Mesothelial cell of epicardium (in vitro differentiated cells): ENCODE data around the gene HOXC9. TPM values are rescaled to one million over a fixed set of nuclear protein-coding genes. Genes with fewer than 3 reads are reported as not detected.

ENCODE experiments used
- DNase-seq, 2 experiments: peaks; one replicate each; pipeline ENCODE4 v3.0.0; 2021; ENCODE audit warnings: low spot score in 2 of 2; ENCODE audit not compliant: unreplicated experiment in 2 of 2
- H3K27ac Mint-ChIP-seq: 2 replicates; pipeline ENCODE4 v1.8.0; 2021; ENCODE audit warnings: mixed read lengths
- H3K27me3 Mint-ChIP-seq: 2 replicates; pipeline ENCODE4 v1.8.0; 2021; ENCODE audit warnings: low read depth, mixed read lengths
- H3K36me3 Mint-ChIP-seq: 2 replicates; pipeline ENCODE4 v1.8.0; 2021; ENCODE audit warnings: mixed read lengths
- H3K4me1 Mint-ChIP-seq: 2 replicates; pipeline ENCODE4 v1.8.0; 2021; ENCODE audit warnings: mixed read lengths
- H3K4me3 Mint-ChIP-seq: 2 replicates; pipeline ENCODE4 v1.8.0; 2021; ENCODE audit warnings: mild to moderate bottlenecking, moderate library complexity, mixed read lengths
- H3K9me3 Mint-ChIP-seq: 2 replicates; pipeline ENCODE4 v1.8.0; 2021; ENCODE audit warnings: mixed read lengths
- total RNA-seq: library from RNA; stranded (reverse); gene quantifications from 3 replicates; pipeline ENCODE4 v1.2.1, GENCODE V29; 2021
- TF ChIP-seq, protein P1 (sequence below): fragments of 200-600 bp; sonication (generic); IDR thresholded peaks from one replicate; pipeline ENCODE4 v1.5.0; 2021; ENCODE audit warnings: antibody characterized with exemption; ENCODE audit not compliant: unreplicated experiment

Gene HOXC9
- total RNA-seq, 1 donor from 2014 or later, result 2.0 TPM

DNA sequence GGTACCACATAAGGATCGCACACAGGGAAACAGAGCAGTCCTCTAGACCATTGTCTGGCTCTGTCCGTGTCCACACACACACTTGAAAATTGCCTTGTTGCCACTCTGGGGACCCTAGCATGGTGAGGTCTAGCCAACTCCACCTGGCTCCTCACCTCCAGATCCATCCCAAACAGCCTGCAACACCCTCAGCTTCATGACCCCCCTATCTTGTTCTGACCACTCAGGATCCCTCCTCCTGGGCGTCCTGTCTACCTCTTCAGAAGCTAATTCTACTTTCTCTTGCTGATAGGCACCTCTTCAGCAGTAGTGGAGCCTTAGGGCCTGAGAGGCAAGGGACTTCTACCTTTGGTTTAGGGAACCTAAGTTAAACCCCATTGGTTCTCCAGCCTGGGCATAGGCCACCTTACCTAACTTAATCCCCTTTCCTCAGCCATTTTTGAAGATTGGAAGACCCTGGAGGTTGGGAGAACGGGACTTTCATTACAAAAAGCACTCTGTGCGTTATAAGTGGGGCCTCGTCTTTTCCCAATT is 32.2 kb downstream of the HOXC9 start:
- peak overlapping the region; percentile 98 for H3K27ac Mint-ChIP-seq
- TF ChIP-seq, protein P1, sequence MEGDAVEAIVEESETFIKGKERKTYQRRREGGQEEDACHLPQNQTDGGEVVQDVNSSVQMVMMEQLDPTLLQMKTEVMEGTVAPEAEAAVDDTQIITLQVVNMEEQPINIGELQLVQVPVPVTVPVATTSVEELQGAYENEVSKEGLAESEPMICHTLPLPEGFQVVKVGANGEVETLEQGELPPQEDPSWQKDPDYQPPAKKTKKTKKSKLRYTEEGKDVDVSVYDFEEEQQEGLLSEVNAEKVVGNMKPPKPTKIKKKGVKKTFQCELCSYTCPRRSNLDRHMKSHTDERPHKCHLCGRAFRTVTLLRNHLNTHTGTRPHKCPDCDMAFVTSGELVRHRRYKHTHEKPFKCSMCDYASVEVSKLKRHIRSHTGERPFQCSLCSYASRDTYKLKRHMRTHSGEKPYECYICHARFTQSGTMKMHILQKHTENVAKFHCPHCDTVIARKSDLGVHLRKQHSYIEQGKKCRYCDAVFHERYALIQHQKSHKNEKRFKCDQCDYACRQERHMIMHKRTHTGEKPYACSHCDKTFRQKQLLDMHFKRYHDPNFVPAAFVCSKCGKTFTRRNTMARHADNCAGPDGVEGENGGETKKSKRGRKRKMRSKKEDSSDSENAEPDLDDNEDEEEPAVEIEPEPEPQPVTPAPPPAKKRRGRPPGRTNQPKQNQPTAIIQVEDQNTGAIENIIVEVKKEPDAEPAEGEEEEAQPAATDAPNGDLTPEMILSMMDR, result no peak
- peaks cover 78% of the 10 kb centered on the region for H3K4me1 Mint-ChIP-seq
- H3K9me3 Mint-ChIP-seq, result no peaks in the 10 kb centered on the region
- H3K4me3 Mint-ChIP-seq, result peak overlapping the region; percentile 35
- H3K27me3 Mint-ChIP-seq, result peaks cover 33% of the 10 kb centered on the region
- DNase-seq, result no peak
- H3K36me3 Mint-ChIP-seq, result no peaks in the 10 kb centered on the region

DNA sequence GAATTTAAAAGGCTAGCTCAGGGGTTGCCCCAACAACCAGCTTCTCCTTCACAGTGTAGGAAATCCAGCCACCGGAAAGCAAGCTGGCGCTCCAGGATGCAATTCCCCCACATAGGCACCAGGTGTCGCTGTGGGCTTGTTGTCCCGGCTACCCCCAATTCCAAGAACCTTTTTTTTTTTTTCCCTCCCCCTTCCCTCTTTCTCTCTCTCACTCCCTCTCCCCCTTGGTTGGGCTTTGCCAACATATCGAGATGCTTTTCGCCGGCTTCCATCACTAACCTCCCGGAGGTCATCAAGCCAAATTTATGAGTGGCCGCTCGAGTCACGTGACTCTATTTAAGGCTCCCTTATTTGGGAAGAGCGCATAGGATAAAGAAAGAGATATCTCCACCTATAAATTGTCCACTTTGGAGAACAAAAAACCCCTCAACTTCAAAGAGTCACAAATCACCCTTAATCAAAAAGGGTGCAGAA is 32.7 kb downstream of the HOXC9 start, which contains the start of gene HOXC5:
TSS of gene HOXC5 (plus strand) at position 424 of the 474 bp plus-strand sequence. CDS start 73 bp downstream, outside the sequence.
- Mint-ChIP-seq H3K4me1 (peaks cover 78% of the 10 kb centered on the region), H3K4me3 (peak within 1 kb of the TSS; percentile 86), H3K9me3 (no peaks in the 10 kb centered on the region), H3K27ac (peak within 1 kb of the TSS; percentile 98), H3K36me3 (no peaks in the 10 kb centered on the region), H3K27me3 (peaks cover 28% of the 10 kb centered on the region)
- TF ChIP-seq, protein P1, result peak; percentile 99
- DNase-seq, result peak in 1 of 2 experiments; percentile 94

DNA sequence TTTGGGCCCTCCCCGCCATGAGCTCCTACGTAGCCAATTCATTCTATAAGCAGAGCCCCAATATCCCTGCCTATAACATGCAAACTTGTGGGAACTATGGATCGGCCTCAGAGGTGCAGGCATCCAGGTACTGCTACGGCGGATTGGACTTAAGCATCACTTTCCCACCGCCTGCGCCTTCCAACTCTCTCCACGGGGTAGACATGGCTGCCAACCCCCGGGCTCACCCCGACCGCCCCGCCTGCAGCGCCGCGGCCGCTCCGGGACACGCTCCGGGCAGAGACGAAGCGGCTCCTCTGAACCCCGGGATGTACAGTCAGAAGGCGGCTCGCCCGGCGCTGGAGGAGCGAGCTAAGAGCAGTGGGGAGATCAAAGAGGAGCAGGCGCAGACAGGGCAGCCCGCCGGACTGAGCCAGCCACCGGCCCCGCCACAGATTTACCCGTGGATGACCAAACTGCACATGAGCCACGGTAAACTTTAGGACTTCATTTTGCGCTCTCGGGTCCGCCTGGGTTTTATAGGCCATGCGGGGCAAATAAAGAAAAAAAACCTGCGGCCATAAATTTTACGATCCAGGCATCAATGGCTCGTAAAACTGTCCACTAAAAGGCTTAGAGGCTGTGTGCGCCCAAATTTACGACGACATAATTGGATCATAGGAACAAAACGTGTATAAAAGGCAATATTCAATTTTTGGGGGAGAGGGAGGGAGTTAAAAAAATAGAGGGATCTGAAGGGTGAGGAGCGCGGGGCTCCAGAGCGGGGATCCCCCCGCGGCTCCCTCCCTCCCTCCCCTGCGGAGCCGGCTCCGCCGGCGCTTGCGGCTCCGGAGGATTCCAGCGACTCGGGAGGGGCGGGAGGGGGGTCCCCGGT is 33.4 kb downstream of the HOXC9 start:
- peak overlapping the region; percentile 86 for H3K4me3 Mint-ChIP-seq
- TF ChIP-seq, protein P1, result no peak
- H3K9me3 Mint-ChIP-seq, result no peaks in the 10 kb centered on the region
- peaks cover 80% of the 10 kb centered on the region for H3K4me1 Mint-ChIP-seq
- H3K27ac Mint-ChIP-seq, result peak overlapping the region; percentile 98
- no peaks in the 10 kb centered on the region for H3K36me3 Mint-ChIP-seq
- peaks cover 23% of the 10 kb centered on the region for H3K27me3 Mint-ChIP-seq
- DNase-seq, result peak in 1 of 2 experiments; percentile 79

DNA sequence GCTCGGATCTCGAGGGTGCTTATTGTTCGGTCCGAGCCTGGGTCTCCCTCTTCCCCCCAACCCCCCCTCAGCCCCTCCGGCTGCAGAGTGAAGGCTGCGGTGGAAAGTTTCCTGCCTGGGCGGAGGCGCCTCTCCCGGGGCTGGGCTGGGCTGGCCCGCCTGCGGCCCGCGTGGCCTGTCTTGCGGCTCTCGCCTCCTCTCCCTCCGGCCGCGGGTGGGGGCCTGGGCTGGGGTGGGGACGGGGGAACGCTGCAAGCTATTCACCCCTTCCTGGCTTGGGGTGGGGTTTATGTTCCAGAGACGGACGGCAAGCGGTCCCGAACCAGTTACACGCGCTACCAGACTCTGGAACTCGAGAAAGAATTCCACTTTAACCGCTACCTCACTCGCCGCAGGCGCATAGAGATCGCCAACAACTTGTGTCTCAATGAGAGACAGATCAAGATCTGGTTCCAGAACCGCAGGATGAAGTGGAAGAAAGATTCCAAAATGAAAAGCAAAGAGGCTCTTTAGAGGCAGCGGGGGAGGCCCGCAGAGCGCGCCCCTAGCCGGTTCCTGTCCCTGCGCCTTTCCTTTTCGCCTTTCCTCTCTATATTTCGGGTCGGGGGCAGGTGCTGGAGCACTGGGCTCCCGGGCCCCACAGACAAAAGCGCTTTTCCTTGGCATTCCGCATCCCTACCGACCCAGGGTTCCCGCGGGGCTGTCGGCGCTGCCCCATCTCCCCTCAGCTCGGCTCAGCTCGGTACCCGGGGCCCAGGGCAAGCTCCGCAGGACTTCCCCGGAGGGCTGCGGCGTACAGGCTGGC is 34.2 kb downstream of the HOXC9 start:
- Mint-ChIP-seq H3K4me1 (peaks cover 84% of the 10 kb centered on the region), H3K27me3 (peaks cover 19% of the 10 kb centered on the region), H3K36me3 (no peaks in the 10 kb centered on the region), H3K9me3 (no peaks in the 10 kb centered on the region), H3K4me3 (peak overlapping the region; percentile 81), H3K27ac (peak overlapping the region; percentile 98)
- peak in 1 of 2 experiments; percentile 51 for DNase-seq
- TF ChIP-seq, protein P1, result no peak

DNA sequence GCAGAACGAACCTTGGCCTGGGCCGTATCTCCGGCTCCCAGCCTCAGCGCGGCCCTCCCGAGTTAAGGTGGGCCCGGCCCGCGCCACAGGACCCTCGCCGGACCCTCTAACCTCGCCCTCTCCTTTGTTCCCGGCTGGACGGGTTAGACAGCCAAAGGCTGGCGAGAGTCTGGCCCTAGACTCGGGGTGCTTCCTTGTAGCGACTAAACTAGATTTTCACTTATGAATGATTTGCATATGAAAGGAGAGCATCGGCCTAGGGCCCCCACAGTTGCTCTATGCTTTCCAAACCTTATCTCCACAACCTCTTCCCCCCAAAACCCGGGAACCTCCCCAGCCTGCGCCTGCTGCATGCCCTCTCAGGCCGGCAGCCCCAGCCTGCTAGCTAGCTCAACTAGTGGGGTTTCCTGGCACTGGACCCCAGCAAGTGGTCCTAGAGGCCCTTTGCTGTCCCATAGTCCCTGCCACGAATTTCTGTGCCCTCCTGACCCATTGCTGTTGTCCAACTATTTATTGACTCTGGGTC is 34.9 kb downstream of the HOXC9 start:
- H3K4me1 Mint-ChIP-seq, result peaks cover 85% of the 10 kb centered on the region
- no peaks in the 10 kb centered on the region for H3K9me3 Mint-ChIP-seq
- peak overlapping the region; percentile 98 for H3K27ac Mint-ChIP-seq
- TF ChIP-seq, protein P1, result no peak
- no peak for DNase-seq
- peak overlapping the region; percentile 81 for H3K4me3 Mint-ChIP-seq
- H3K36me3 Mint-ChIP-seq, result no peaks in the 10 kb centered on the region
- peaks cover 16% of the 10 kb centered on the region for H3K27me3 Mint-ChIP-seq
